Stimulated activated CD8-positive, alpha-beta memory T cell treated with anti-CD3 and anti-CD28 coated beads, Interleukin-2, amount 100 ng/mL, for 1 hour (primary cell): ENCODE measurements around the gene KLRG1.

Source experiments
- DNase-seq, 2 donors: peaks; one replicate each; pipeline ENCODE4 v3.0.0-alpha.2; 2020; ENCODE audit warnings: low read depth in 2 of 2

Gene KLRG1

DNA sequence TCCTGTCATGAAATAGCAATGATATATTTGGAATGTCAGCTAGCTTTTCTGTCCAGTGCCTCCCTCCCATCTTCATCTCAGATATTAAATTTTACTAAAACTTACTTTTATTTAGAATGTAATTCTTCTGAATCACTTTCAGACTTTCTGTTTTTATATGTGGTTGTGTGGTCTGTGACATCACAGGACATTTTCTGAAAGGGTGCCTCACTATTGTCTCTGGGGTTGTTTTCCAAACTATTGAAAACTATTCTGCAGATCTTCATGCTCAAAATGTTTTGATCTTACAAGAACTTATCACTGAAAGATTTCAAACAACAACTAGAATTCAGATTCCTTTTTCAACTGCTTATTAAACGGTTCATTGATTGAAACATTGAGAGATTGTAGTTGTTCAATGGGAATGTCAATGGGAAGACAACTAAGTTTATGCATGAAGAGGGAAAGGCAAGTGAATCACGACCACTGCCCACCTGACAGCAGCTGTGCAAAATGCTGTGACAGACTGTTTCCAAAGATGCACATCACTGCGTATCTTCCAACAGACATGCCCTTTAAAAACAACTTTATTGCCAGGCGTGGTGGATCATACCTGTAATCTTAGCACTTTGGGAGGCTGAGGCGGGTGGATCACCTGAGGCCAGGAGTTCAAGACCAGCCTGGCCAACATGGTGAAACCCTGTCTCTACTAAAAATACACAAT, 51.3 kb downstream of the KLRG1 start:
- DNase-seq: no peak

DNA sequence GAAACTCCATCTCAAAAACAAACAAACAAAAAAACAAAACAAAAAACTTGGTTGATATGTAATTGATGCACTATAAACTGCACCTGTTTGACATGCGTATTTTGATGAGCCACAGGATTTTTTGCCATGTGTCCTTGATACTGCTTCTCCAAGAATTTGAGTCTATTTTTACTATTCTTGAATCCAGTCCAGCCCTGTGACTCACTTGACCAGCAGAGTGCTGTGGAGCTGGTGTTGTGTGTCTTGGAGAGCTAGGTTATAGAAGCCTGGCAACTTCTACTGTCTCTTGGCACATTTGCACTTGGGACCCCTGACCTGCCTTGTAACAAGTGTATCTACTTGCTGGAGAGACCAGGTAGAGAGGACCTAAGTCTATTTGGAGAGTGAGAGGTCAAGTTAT, 52.0 kb downstream of the KLRG1 start:
- DNase-seq: no peak

DNA sequence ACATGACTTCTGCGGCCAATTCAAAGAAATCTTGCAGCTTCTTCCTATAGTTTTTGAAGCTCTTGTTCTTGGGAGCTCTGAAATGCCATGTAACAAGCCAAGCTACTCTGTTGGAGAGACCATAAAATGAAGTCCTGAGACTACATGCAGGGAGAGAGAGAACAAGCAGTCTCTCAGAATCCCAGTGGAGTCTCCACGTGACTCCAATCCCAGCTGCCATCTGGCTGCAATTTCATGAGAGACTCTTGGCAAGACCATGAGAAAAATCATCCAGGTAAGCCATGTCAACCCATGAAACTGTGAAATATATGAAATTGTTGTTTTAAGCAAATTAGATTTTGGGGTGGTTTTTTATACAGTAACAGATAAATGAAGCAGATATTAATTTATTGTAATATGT, 54.4 kb downstream of the KLRG1 start:
- DNase-seq: no peak

DNA sequence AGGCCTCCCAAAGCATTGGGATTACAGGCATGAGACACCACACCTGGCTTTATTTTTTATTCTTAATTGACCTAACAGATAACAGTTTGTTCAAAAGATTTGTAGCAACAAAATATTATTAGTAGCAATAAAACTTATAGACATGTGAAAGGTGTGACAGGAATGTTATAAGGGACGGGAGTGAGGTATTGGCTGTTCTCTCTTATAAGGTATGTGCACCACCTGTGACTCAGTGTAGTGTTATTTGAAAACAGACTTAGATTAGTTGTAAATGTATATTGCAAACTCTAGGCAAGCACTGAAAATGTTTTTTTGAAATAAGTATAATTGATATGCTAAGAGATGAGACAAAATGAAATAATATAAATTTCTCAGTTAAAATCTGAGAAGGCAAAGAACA, 57.8 kb downstream of the KLRG1 start:
- DNase-seq: no peak

DNA sequence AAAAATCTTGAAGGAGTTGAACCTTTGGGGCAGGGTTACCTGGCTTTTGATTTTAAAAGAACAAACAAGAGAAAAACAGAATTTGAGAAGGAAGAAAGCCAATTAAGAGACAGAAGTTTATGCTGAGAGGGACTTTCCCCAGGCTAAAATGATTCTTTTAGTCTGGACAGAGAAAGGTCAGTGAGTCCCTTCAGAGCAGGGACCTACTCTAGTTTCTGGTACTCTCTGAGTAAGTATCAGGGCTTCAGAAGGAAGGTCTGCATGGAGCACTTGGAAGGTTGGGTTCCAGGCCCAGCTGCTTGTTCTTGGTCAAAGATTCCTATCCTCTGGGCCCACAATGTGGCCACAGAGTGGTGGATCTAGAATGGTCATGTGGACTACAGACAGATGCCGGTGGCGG, 59.6 kb downstream of the KLRG1 start:
- no peak for DNase-seq

DNA sequence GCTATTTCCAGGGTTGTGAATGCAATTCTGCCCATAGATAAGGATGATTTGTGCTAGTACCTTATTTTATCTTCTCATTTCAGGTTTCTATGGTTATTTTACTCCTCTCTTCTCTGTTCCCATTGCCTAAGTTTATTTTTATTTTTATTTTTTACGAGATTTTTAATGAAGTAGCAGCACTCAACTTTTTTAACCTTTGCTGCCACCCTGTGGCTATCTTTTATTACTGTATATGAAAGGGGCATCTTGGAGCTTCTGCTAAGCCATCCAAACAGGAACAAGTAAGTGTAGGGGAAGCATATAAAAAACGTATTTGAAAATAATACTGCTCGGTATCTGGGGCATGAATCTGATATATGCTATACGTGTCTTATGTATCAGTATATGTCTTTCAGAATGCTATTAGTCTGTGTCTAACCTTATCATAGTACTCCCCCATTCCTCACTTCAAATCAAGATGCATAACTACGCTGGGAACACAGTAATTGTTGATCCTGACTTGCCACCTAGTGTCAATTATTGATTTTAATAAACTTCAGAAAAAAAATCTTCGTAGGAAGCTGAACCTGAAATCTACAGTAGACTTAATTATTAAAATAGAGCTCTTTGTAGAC, 60.3 kb downstream of the KLRG1 start:
- no peak for DNase-seq

DNA sequence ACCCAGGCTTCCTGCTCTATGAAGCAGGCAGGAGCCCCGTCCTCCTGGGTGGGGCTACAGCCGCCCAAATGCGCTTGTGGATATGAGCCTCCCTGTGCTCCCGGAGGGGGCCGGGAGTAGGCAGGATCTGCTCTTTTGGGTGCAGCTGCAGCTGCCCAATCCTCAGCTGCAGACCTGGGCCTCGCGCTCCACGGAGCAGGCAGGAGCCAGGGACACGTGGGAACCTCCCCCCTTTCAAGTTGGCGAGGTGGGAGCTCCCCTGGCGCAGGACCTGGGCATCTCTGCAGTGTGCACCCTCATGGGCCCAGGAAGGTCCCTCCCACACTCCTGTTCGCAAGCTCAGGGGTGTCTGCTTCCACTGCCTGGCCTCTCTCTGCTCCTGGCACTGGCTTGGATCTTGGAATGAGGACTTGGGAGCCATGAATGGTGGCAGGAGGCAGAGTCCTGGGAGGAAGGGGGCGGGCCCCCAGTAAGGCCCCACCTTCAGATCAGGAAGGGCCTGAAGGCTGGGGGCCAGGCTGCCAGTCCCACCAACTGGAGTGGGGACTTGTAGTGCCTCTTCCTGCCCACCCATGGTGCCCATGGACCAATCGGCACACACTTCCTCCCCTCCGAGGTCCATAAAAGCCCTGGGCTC, 61.3 kb downstream of the KLRG1 start:
- DNase-seq: no peak

DNA sequence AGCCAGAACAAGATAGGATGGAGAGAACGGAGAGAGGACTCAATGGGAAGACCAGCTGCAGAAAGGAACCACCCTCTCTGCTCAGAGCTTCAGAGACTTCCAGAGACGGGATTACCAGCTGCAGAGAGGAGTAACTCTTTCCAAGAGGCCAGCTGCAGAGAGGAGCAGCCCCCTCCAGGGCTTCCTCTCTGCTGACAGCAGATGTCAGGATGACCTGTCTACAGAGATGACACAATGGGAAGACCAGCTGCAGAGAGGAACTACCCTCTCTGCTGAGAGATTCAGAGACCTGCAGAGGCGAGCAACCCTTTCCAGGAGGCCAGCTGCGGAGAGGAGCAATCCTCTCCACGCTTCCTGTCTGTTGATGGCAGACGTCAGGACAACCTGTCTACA, 61.8 kb downstream of the KLRG1 start:
- DNase-seq: no peak

DNA sequence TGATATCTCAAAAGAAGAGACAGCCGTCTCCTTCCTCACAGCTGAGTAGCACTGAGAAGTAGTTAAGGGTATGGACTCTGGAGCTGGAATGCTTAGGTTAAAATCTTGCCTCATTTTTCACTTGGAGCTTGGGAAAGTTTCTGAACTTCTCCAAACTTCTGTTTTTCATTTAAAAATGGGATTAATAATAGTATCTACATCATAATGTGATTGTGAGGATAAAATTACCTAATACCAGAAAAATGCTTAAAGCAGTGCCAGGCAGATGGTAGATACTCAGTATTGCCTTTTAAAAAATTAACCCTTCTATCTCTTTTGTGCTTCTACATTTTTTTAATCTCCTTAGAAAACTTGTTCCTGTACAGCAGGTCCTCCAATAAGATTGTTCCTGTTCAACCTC, 63.3 kb downstream of the KLRG1 start:
- DNase-seq: no peak
